ENCODE measurements around the gene EVX2. TPM values are rescaled to one million over a fixed set of nuclear protein-coding genes. Genes with fewer than 3 reads are reported as not detected.

EVX2 gene
- total RNA-seq, 1 donor from 2014 or later, result 0.10 TPM

DNA sequence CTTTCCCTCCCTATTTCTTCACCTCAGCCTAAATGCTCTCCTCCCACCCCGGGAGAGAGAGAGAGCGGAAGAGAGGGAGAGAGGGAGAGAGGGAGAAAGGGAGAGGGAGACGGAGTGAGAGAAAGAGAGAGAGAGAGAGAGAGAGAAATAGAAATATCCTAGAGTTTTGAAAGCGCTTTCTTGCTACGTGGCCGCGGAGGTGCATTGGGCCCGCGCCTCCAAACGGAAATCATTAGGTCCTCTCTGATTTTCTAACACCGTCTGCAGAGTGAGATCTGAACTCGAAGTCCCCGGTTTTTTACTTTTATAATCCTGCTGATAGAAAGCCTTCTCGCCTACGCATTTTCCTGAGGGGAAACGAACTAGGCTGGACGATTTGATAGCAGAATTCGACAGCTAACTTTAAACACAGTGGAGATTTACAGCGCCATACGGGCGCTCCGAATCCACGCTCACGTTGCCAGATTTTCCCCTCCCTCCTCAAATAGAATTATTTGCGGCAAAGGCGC is 903 bp upstream of the EVX2 start:
- peaks cover 31% of the 10 kb centered on the region for H3K4me1 Mint-ChIP-seq (ENCODE audit: unreplicated experiment)
- H3K27ac Mint-ChIP-seq, result no peak overlapping the region
- no peak for DNase-seq (ENCODE audit: extremely low spot score, unreplicated experiment)
- H3K4me3 Mint-ChIP-seq, result peak overlapping the region; percentile 51
- H3K36me3 Mint-ChIP-seq, result no peaks in the 10 kb centered on the region
- TF ChIP-seq, protein P1, sequence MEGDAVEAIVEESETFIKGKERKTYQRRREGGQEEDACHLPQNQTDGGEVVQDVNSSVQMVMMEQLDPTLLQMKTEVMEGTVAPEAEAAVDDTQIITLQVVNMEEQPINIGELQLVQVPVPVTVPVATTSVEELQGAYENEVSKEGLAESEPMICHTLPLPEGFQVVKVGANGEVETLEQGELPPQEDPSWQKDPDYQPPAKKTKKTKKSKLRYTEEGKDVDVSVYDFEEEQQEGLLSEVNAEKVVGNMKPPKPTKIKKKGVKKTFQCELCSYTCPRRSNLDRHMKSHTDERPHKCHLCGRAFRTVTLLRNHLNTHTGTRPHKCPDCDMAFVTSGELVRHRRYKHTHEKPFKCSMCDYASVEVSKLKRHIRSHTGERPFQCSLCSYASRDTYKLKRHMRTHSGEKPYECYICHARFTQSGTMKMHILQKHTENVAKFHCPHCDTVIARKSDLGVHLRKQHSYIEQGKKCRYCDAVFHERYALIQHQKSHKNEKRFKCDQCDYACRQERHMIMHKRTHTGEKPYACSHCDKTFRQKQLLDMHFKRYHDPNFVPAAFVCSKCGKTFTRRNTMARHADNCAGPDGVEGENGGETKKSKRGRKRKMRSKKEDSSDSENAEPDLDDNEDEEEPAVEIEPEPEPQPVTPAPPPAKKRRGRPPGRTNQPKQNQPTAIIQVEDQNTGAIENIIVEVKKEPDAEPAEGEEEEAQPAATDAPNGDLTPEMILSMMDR (conservative IDR thresholded peaks at IDR 0.05), result no peak
- peaks cover 97% of the 10 kb centered on the region for H3K27me3 Mint-ChIP-seq
- no peaks in the 10 kb centered on the region for H3K9me3 Mint-ChIP-seq

DNA sequence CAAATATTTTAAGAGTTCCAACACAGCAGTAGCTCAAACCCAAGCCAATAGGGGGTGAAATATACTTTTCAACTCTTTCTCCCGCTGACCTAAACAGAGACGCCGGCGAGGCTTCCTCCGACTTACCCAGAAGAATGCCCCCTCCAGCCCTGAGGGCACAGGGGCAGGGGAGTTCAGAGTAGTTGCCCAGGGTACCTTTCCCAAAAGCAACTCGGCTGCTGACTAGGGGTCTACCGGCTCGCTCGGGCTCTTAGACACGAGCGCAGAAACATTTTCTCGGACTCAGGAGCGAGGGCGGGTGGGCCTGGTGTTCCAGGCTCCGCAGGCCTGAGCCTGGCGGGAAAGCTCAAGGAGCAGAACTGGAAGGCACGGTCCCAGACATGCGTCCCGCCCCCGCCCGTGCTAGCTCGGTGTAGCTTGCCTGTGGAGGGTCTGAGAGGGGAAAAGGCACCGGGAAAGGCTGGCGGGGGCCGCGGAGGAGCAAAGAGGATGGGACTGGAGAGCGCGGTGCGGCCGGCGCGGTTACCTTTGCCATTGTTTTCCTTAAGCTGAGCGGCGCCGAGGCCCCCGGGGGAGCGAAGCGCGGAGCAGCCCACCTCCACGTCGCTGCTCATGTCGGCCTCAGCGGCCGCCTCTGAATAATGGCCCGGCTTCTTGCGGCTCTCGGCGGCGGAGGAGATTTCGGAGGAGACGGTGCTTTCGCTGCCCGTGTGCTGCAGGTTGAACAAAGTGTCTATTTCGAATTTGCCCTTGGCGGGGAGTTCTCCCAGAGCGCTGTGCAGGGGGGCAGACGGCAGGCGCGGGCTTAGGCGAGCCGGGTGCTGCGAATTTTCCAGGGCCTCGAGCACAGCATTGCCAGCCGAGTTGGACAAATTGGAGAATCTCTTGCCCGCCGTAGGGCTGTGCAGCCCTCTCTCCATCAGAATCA is 674 bp downstream of the EVX2 start:
- Mint-ChIP-seq H3K9me3 (no peaks in the 10 kb centered on the region), H3K27me3 (peaks cover 97% of the 10 kb centered on the region), H3K4me1 (ENCODE audit: unreplicated experiment) (peaks cover 33% of the 10 kb centered on the region), H3K36me3 (no peaks in the 10 kb centered on the region), H3K27ac (peak overlapping the region; percentile 19), H3K4me3 (peak overlapping the region; percentile 66)
- TF ChIP-seq, protein P1 (conservative IDR thresholded peaks at IDR 0.05), result no peak
- DNase-seq (ENCODE audit: extremely low spot score, unreplicated experiment), result no peak

DNA sequence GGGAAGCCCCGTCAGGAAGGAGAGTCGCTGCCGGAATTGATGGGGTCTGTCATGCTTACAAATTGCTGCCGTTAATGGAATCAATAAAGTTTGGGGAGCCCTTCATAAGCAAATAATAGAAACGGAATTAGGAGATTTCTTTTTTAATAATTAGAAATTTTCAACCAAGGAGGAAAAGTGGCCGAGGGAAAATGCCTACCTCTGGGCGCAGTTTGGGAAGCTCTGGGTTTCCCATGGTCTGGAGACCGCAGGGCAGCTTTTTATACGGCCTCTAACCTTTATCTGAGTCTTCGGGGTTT is 1.3 kb downstream of the EVX2 start:
- Mint-ChIP-seq H3K36me3 (no peaks in the 10 kb centered on the region), H3K9me3 (no peaks in the 10 kb centered on the region), H3K4me1 (ENCODE audit: unreplicated experiment) (peaks cover 32% of the 10 kb centered on the region), H3K4me3 (peak overlapping the region; percentile 66), H3K27me3 (peaks cover 94% of the 10 kb centered on the region), H3K27ac (no peak overlapping the region)
- DNase-seq (ENCODE audit: extremely low spot score, unreplicated experiment), result no peak
- TF ChIP-seq, protein P1 (conservative IDR thresholded peaks at IDR 0.05), result no peak

DNA sequence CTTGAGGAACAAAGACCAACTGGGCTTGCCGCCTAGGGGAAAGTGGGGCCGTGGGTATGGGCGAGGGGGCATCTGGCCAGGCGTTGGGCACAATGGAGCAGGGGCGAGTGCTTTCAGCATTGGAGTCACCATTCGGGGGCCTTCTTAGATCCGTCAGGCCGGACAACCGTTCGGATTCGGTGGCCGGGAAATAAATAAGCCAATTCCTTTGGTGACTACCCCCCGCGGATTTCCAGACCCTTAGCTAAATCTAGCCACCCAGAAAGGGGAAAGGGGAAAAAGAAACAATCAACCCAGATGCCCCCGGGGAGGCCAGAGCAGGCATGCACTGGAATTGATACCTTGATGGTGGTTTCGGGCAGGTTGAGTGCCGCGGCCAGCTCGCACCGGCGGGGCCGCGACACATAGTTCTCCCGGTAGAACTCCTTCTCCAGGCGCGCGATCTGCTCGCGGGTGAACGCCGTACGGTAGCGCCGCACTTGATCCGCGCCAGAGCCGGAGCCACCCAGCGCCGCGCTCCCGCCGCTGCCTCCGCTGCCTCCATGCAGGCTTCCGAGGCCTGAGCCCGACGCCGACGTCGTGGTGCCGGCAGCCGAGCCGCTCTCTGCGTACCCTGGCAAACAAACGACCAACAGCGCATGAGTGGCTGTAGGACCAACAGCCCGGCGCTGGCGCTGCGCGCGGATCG is 1.8 kb downstream of the EVX2 start:
- Mint-ChIP-seq H3K9me3 (no peaks in the 10 kb centered on the region), H3K4me3 (peak overlapping the region; percentile 66), H3K36me3 (no peaks in the 10 kb centered on the region), H3K4me1 (ENCODE audit: unreplicated experiment) (peaks cover 32% of the 10 kb centered on the region), H3K27me3 (peaks cover 94% of the 10 kb centered on the region), H3K27ac (no peak overlapping the region)
- TF ChIP-seq, protein P1 (conservative IDR thresholded peaks at IDR 0.05), result no peak
- no peak for DNase-seq (ENCODE audit: extremely low spot score, unreplicated experiment)

DNA sequence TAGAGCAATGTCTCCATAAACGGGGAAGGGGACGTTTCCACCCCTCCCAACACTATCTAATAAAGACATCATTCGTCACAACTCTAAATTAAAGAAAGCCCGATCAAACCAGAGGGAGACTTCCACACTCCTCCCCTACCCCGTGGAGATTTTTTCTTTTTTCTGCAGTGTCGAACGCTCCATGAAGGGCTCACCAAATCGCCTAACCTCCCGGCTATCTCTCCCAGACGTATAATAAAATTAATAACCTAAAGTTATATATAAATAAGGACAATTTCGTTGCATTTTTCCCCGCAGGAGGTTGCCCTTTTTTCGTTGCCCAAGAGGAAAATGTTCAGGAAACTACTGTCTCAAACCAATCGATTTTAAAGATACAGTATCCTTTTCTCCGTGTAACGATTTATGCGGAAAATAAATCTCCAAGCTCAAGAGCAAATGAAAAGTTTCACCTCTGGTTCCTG is 2.4 kb downstream of the EVX2 start:
- DNase-seq (ENCODE audit: extremely low spot score, unreplicated experiment), result no peak
- Mint-ChIP-seq H3K4me1 (ENCODE audit: unreplicated experiment) (peaks cover 32% of the 10 kb centered on the region), H3K9me3 (no peaks in the 10 kb centered on the region), H3K36me3 (no peaks in the 10 kb centered on the region), H3K27ac (peak overlapping the region; percentile 36), H3K4me3 (peak overlapping the region; percentile 67), H3K27me3 (peaks cover 94% of the 10 kb centered on the region)
- TF ChIP-seq, protein P1 (conservative IDR thresholded peaks at IDR 0.05), result no peak
